SU-DHL-6 (cell line): ENCODE data around the gene KHDC4.

Experiments
- EZH2phosphoT487 ChIP-seq: fragments of 200-600 bp; sonication (generic), shearing (Covaris generic); conservative IDR thresholded peaks from 2 replicates; pipeline ENCODE4 v1.6.1; 2018; ENCODE audit warnings: mild to moderate bottlenecking, antibody characterized with exemption, low read length, moderate library complexity, mixed read lengths
- TF ChIP-seq, protein P1 (sequence below): fragments of 200-600 bp; sonication (generic); IDR thresholded peaks from one replicate; pipeline ENCODE4 v1.5.1; 2017; ENCODE audit warnings: antibody characterized with exemption, mild to moderate bottlenecking, low read length, moderate library complexity; ENCODE audit not compliant: insufficient read depth, poor library complexity, severe bottlenecking

- TF ChIP-seq, protein P1, sequence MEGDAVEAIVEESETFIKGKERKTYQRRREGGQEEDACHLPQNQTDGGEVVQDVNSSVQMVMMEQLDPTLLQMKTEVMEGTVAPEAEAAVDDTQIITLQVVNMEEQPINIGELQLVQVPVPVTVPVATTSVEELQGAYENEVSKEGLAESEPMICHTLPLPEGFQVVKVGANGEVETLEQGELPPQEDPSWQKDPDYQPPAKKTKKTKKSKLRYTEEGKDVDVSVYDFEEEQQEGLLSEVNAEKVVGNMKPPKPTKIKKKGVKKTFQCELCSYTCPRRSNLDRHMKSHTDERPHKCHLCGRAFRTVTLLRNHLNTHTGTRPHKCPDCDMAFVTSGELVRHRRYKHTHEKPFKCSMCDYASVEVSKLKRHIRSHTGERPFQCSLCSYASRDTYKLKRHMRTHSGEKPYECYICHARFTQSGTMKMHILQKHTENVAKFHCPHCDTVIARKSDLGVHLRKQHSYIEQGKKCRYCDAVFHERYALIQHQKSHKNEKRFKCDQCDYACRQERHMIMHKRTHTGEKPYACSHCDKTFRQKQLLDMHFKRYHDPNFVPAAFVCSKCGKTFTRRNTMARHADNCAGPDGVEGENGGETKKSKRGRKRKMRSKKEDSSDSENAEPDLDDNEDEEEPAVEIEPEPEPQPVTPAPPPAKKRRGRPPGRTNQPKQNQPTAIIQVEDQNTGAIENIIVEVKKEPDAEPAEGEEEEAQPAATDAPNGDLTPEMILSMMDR = no peak
- no peak for TF ChIP-seq EZH2phosphoT487
Measured at GRCh38 chr1:155961937-155962336, 27.7 kb upstream of the KHDC4 start.
